Lung microvascular endothelial cell (primary cell): ENCODE measurements around the gene PLEKHM1. TPM values are rescaled to one million over a fixed set of nuclear protein-coding genes. Genes with fewer than 3 reads are reported as not detected.
"Not testable (repeated sequence)": the region's sequence is repeated elsewhere in the genome, so short reads cannot be mapped to it uniquely, and the experiment has no call there.

ENCODE experiments used
- DNase-seq, 2 donors: peaks; one replicate each; pipeline versions ENCODE4 v3.0.0 to v3.0.0-alpha.2; 2010; ENCODE audit warnings: low read depth in 2 of 2
- total RNA-seq: library from RNA; depleted of rRNA; stranded (reverse); fragments of >200 nt; gene quantifications from 2 replicates; pipeline ENCODE4 v1.2.1, GENCODE V29; 2014

The PLEKHM1 gene
- total RNA-seq, 1 donor from 2014 or later = 19.6 TPM

DNA sequence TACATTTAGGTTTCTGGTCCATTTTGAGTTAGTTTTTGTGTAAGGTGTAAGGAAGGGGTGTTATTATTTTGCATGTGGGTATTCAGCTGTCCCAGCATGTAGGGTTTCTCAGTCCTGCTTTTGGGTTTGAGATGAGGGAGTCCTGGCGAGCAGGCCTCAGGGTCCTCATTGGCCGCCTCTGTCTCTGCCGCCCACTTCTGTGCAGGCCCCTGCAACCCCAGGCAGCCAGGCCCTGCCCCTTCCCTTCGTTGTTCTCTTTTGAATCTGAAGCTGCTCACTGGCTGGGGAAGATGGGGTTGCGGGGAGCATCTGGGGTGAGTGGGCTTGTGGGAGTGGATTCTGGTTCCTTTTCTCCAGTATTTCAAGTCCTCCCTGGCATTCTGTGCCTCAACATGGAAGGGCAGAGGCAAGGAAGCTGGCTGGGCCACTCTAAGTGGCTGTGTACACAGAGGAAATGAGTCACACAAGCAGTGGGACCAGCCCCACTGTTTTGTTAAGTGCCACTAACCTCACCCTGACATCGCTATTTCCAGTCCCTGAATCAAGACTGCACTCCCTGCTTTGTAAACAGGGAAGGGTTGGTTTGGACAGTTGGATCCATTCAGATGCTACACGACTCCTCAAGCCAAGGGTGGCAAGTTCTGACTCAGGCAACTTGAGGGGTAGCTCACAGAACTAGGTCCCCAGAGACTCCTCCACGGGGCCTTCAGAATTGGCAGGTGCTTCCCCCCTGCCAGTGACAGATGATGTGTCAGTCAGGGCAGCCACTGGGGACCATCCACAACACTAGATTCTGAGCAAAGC, 28.8 kb downstream of the PLEKHM1 start:
- DNase-seq = peak; percentile 52 to 70

DNA sequence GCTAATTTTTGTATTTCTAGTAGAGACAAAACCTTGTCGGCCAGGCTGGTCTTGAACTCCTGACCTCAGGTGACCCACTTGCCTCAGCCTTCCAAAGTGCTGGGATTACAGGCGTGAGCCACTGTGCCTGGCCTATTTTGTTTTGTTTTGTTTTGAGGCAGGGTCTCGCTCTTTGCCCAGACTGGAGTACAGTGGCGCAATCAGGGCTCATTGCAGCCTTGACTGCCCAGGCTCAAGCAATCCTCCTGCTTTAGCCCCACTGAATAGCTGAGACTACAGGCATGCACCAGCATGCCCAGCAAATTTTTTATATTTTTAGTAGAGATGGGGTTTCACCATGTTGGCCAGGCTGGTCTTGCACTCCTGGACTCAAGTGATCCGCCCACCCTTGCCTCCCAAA, 30.1 kb downstream of the PLEKHM1 start:
- not testable (repeated sequence) for DNase-seq

DNA sequence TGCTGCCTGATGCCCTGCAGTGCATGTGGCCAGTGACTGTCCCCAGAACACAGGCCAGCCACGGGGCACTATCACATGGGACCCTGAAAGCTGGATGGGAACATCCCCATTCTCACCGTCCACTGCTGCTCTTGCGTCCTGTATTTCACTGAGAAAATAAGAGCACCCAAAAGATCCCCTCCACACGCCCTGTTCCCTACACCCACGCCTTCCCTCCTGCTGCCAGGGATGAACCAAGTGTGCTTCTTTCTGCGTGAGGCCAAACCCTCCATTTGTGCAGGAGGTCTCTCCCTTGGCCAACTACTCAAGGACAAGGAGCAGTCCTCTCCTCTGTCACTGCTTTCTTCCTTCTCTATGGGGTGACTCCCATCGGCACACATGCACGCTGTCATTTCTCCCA, 36.2 kb downstream of the PLEKHM1 start:
- not testable (repeated sequence) for DNase-seq

DNA sequence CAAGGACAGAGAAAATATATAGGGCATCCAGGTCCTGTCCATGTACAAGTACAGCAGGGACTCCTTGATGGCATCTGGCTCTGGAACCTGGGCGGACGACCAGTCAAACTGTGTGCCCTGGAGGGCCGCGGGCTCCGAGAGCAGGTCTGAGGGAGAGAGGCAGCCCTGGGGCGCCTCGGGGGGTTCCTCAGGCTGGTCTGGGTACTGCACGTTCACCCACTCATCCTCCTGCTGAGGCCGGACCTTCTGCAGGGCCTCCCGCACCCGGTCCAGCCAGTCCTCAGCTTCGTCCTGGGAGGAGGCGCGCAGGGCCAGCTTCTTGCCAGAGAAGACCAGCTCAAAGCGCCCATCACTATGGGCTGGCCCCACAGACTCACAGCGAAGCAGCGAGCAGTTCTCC, 36.8 kb downstream of the PLEKHM1 start:
- DNase-seq = not testable (repeated sequence)

DNA sequence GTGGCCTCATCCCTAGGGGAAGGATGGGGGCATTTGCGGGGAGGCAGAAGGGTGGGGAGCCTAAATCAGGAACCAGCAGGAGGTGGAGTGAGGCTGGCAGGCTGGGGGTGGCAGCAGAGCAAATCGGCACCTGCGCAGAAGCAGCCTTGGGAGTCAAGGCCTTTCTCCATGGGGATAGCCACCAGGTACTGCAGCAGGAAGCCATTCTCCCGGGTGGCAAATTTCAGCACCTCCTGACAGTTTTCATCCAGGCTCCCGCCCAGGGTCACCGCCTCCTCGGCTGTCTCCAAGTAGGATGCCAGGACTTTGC, 37.3 kb downstream of the PLEKHM1 start:
- not testable (repeated sequence) for DNase-seq

DNA sequence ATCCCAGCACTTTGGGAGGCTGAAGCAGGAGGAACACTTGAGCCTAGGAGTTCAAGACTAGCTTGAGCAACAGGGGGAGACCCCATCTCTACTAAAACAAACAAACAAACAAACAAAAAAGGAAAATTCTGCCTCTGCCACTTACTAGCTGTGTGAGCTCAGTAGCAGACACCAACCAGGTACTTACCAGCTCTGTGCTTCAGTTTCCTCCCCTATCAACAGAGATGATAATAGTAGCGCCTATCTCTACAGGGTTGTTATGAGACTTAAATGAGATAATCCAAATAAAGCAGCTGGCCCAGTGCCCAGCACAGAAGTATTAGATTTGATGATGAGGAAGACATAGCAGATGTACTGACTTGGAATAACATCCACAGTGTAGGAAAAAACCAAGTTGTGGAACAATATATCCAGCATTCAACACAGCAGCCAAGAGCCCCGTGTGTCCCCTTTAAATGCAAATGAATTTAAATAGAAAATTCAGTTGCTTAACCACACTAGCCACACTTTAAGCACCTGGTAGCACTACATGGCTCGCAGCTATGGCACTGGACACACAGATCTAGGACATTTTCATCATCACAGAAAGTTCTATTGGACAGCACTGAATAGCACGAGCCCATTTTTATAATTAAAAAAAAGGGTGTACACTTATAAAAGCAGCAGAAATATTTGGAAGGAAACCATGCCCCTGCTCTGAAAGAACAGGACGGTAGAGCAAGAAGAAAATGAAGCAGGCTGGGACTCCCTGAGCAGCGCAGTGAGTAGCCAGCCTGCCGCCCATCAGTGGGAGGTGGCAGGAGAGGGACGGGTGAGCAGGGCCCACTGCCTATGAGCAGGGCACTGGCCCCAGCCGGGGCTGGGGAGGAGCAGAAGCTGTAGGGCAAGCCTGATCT, 37.9 kb downstream of the PLEKHM1 start:
- not testable (repeated sequence) for DNase-seq

DNA sequence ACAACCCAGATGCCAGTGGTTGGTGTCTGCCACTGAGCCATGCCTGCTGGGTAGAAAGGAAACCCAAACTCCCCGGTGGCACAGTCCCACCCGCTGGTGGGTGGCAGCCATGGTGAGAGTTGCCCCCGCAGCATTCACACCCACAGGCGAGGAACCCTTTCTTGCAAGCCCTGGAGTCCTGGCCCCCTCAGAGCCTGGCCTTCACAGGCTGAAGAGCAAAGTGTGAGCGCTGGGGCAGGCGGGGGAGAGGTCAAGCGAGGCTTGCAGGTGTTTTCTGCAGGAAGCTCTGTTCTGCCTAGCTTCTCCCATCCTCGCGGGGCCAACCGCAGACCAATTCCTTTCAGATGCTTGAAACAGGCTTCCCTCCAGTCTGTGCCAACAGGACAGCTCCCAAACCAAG, 38.9 kb downstream of the PLEKHM1 start:
- not testable (repeated sequence) for DNase-seq

DNA sequence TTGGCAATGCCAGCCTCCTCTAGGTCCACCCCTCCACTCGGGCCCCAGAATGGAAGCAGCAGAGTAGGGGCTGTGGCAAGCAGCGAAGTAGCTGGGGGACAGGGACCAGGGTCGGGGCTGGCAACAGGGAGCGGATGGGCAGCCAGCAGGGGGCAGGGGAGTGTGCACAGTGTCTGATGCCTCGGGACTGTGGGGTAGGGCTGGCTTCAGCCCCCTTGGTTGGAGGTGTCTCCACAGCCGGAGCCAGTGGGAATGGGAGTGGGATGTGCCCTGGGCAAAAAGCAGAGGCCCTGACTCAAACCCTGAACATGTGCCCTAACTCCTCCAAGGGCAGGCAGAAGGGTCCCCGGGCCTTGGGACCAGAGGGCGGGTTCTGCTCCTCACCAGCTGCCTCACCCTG, 39.4 kb downstream of the PLEKHM1 start:
- DNase-seq = no peak

DNA sequence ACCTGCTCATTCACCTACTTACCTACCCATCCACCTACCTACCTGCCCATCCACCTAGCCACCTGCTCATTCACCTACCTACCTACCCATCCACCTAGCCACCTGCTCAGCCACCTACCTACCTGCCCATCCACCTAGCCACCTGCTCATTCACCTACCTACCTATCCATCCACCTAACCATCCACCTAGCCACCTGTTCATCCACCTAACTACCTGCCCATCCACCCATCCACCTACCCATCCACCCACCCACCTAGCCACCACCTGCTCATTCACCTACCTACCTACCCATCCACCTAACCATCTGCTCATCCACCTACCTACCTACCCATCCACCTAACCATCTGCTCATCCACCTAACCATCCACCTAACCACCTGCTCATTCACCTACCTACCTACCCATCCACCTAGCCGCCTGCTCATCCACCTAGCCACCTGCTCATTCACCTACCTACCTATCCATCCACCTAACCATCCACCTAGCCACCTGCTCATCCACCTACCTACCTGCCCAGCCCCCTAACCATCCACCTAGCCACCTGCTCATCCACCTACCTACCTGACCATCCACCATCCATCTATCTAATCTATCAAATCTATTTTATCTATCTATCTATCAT, 40.7 kb downstream of the PLEKHM1 start:
- DNase-seq = not testable (repeated sequence)

DNA sequence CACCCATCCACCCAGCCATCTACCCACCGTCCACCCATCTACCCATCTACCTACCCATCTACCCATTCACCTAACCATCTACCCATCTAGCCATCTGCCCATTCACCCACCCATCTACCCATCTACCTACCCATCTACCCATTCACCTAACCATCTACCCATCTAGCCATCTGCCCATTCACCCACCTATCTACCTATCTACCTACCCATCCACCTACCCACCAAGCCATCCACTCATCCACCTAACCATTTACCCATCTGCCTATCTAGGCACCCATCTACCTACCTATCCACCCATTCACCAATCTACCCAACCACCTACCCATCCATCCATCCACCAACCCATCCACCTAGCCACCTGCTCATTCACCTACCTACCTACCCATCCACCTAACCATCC, 41.3 kb downstream of the PLEKHM1 start:
- not testable (repeated sequence) for DNase-seq

DNA sequence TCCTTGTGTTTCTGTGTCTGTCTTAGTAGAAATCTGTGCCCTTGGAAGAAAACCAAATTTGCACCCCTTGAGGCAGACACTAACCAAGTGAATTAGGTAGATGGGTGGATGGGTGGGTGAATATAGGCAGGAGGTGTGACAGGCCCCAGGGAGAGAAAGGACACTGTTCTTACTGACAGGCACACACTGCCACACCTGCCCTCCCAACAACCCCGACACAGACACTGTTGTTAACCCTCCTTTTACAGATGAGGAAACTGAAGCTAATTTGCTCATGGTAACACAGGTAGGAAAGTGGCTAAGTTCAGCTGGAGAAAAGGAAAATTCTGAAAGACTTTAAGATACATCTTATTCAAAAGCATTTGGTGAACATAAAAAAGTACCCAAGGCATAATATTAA, 42.0 kb downstream of the PLEKHM1 start:
- DNase-seq = not testable (repeated sequence)

DNA sequence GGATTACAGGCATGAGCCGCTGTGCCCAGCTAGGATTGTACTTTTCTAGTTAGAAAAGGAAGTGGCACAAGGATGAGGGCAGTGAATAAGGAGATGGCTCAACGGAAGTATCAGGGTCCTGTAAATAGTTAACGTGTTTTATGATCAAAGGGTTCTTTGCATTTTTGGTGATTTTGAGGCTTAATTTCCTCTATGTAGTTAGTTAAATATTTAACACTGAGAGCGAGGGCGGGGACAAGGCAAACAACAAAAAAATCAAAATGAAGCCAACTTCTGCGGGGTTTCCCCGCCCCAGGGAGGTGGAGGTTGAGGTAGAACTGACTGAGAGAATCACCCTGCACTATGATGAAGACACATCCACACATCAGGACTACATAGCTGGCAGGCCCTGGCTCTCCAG, 42.5 kb downstream of the PLEKHM1 start:
- DNase-seq = not testable (repeated sequence)

DNA sequence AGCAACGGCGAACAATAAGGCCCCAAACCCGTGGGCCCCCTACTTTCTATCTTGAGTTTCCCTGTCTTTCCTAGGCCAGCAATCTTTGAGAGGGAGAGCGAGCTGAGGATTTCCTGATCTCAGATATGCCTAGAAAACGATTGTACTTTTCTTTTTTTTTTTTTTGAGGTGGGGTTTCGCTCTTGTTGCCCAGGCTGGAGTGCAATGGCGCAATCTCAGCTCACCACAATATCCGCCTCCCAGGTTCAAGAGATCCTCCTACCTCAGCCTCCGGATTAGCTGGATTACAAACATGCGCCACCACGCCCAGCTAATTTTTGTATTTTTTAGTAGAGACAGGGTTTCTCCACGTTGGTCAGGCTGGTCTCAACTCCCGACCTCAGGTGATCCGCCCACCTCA, 42.9 kb downstream of the PLEKHM1 start:
- peak in 1 of 2 donors; percentile 55 for DNase-seq

DNA sequence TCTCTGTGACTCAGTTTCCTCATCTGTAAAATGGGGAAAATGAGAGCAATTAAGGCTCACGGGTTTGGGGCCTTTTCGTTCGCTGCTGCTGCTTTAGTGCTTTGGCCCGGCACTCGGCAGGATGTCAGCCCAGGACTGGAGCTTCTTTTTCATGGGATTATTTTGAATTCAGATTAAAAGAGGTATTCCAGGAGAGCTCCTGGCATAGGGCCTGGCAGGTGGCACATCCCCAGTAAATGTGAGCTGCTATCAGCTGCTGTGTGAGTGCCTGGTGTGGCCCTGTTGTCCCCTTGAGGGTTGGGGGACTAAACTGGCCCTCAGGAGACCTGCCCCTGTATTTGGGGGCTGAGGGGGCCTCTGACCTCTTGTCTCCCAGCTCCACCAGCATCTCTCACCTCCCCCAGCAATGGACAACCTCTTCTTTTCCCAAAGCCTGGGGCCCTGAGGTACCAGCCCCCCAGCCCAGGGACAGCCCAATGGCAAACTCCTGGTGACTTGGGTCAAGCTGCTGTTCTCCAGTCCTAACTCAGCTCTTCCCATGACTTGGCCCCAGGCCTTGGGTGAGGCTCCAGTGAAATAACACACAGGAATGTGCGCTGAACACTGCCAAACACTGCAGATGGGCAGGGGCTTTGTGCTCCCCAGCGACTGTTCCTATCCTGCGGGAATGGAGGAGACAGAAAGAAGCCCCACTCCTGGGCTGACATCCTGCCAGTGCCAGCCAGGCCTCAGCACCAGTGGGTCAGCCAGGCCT, 43.5 kb downstream of the PLEKHM1 start:
- DNase-seq = peak; percentile 49 to 55

DNA sequence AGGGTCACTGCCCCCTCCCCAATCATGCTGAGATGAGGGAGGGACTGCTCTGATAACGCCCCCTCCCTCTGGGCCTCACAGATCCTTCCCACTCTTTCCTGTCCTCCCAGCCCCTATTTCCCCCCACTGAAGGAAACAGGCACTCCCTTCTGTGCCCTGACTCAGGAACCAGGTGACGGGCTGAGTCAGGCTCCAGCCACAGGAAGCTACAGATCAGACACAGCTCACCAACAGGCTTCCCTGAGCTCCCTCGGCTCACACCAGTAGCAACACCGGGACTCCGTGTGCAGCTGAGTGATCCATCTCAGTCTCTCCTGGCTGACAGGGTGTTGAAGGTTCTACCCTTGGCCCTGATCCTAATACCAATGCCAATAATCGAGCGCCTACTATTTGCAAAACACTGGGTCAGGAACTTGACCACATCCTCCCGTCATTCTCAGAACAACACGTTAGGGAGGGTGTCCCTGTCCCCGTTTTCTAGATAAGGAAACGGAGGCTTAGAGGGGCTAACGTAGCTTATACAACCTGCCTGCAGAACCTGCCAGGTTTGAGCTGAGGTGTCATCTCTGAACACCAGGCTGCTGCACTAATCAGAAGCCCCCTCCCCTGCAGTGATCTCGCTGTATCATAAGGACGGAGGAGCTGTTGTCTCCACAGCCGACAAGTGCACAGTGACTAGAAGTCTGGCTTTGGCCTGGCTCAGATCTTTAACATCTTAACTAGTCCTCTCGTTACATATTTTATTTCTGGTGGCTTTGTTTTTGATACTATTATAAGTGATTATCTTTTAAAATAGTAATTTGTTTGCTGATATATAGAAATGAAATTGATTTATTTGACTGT, 44.4 kb downstream of the PLEKHM1 start:
- peak; percentile 87 to 92 for DNase-seq

DNA sequence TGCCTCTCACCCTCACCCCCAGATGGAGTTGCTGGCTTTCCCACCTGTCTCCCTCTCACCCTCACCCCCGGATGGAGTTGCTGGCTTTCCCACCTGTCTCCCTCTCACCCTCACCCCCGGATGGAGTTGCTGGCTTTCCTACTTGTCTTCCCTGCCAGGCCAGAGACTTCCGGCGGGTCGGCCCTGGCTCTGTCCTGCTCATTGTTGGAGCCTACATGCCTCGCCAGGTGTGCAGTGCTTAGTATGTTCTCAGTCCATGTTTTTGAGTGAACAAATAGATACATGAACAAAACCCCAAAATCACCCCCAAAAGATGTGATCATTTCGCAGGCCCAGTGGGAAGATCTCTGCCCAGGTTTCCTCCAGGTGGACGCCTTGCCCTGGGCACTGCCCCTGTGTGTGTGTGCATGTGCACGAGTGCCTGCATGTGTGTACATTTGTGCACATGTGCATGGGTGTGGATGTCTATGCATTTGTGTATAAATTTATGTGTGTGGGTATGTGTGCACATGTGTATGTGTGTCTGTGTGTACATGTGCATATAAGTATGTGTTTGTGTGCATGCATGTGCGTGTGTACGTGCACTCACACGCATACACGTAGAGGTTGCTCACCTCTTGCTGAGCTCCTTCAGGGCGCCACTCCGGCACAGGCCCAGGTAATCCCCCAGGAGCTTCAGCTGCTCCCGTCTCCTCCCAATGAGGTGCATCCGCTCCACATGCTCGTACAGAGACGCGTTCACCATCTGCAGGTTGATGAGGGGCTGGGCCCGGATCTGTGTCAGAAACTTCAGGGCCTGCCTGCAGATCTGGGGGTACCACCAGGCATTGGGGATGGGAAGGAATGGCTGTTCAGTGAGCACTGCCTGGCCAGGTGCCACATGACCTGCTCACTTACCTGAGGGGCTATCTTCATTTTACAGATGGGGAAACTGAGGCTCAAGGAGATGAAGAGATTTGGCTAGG, 45.4 kb downstream of the PLEKHM1 start:
- not testable (repeated sequence) for DNase-seq

DNA sequence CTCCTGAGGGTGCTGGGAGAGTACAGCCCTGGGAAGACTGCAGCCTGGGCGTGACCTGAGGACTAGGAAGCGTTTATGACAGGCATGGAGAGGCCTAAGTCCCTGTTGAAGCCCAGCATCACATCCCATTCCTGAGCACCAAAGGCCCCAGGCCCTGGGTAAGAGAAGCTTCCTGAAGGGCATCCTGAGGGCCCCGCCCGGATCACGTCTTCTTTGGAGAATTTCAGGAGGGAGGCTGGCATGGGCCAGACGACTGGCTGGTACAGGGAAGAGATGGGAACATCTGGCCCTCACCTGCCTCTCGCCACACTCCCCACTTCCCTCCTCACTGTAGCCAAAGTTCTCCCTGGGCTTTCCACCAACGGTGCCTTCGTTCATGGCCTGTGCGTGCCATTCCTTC, 46.2 kb downstream of the PLEKHM1 start:
- DNase-seq = not testable (repeated sequence)

DNA sequence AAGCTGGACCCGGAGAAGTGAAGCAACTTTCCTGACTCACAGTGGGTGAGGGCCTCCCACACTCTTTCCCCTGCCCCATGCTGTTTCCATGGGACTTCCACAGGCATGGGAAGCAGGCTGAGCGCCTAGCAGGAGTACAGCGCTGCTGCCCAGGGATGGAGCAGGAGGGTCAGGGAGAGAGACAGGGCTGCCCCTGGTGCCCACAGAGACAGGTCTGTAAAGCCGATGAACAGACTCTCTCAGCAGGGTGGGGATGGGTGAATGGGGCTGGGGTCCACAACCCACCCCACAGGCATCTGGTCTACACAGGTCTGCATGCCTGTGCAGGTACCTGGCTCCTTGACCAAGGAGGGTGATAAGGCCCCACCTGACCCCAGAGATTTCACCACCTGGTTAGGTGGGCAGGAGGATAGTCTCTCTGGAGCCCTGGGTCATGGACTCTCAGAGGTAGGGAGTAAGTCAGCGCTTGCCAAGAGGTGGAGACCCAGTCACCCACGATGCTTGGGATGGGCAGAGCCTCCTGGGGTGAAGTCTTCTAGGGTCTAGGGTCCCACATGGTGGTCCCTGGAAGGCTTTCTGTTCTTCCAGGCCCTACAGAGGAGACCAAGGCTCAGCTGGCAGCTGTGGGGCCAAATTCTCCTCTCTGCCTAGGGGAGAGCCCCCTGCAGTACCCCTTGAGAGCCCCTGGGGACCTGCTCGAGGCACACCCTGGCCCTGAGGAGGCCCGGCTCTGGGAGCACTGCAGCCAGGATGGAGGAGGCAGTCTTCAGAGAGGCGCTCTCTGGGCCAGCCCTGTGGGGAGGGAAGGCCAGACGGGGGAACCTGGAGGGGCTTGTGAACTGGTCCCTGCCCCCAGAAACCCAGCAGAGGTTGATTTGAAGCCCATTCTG, 46.9 kb downstream of the PLEKHM1 start:
- DNase-seq = not testable (repeated sequence)
